GM23248 (cell line): ENCODE results near the gene KCNN3.

Experiments used
- EZH2 ChIP-seq: fragments of 200-600 bp; sonication (generic); IDR thresholded peaks from 2 replicates; pipeline ENCODE4 v1.6.1; 2018; ENCODE audit warnings: antibody characterized with exemption, mild to moderate bottlenecking; ENCODE audit not compliant: insufficient read depth, poor library complexity, severe bottlenecking
- EZH2phosphoT487 ChIP-seq: fragments of 200-600 bp; sonication (generic); IDR thresholded peaks from 2 replicates; pipeline ENCODE4 v1.6.1; 2018; ENCODE audit warnings: antibody characterized with exemption, moderate library complexity, mild to moderate bottlenecking, low read depth; ENCODE audit not compliant: insufficient read depth

DNA sequence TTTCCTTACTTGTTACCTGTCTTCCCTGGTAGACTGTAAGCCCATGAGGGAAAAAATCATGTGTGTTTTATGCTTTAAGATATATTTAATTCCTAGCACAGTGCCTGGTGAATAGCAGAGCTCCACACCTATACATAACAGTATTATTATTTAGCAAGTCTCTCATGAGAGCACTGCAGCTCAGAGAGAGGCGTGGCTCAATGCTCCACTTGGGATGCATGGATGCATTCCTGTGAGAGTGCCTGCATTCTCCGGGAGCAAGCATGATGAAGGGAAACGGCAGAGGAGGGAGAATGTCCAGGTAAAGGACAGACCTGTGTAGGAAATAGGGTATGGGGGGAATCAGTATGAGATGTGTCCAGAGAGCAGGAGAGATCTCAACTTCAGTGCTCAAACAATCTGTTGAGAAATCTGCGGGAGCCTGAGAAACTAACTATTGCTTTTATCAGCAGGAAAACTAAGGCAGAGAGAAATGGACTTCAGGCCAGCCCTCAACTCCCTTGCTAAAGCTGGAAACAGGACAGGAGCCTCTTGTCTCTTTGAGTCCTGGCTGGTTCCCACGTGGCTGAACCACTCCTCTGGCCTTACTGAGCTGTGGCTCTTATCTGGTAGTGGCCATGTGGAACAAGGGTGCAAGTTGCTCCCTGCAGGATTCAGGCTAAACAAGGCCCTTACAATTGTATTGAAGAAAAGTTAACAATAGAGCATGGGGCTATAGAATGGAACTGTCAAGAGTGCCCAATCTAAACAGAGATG, 113.1 kb downstream of the KCNN3 start:
- TF ChIP-seq EZH2 (no peak), EZH2phosphoT487 (no peak)
